IMR-90 (cell line): Measurements from ENCODE around the gene LTBP1. TPM values are rescaled to one million over a fixed set of nuclear protein-coding genes. Genes with fewer than 3 reads are reported as not detected.

Experiments
- ATAC-seq: fragments of 200-7000 bp; cut with Tn5 transposase; 2 replicates; pipeline ENCODE4 v1.9.1; 2020; ENCODE audit warnings: low read depth, mild to moderate bottlenecking, moderate library complexity
- BruUV-seq: library from RNA; stranded (reverse); fragments of 400-500 nt; replicated peaks from 2 replicates; lab custom pipeline; 2021; lab: Mats Ljungman, UMichigan
- CTCF ChIA-PET: fragments of 300-600 bp; formaldehyde crosslinking; extraction: SDS; loops from one replicate; lab custom pipeline; 2021; ENCODE audit warnings: antibody characterized with exemption; lab: Yijun Ruan, JAX
- POLR2A ChIA-PET: fragments of 300-600 bp; sonication (Branson Sonifier 250); formaldehyde crosslinking; loops from one replicate; lab custom pipeline; 2022; ENCODE audit warnings: antibody characterized with exemption; ENCODE audit not compliant: unreplicated experiment; lab: Charles Lee
- DNase-seq: peaks from one replicate; pipeline ENCODE4 v3.0.0; 2013
- H2AFZ ChIP-seq: replicated peaks from 2 replicates; pipeline ENCODE3; 2013; ENCODE audit warnings: low read length, mild to moderate bottlenecking; ENCODE audit not compliant: poor library complexity
- H2AK5ac ChIP-seq: 2 replicates; pipeline ENCODE4 v1.6.1; 2013; ENCODE audit warnings: low read depth, low read length, inconsistent platforms
- H2AK9ac ChIP-seq: replicated peaks from 2 replicates; pipeline ENCODE3; 2013; ENCODE audit warnings: mild to moderate bottlenecking, low read depth, low read length, moderate library complexity; ENCODE audit not compliant: poor library complexity
- H2BK120ac ChIP-seq: 2 replicates; pipeline ENCODE4 v1.6.1; 2013; ENCODE audit warnings: low read depth, low read length, inconsistent platforms
- H2BK15ac ChIP-seq: 3 replicates; pipeline ENCODE4 v1.6.1; 2013; ENCODE audit warnings: low read depth, low read length, inconsistent platforms
- H2BK20ac ChIP-seq: 2 replicates; pipeline ENCODE4 v1.6.1; 2013; ENCODE audit warnings: low read depth, mild to moderate bottlenecking, inconsistent platforms, low read length, moderate library complexity
- H2BK5ac ChIP-seq: 2 replicates; pipeline ENCODE4 v1.6.1; 2013; ENCODE audit warnings: mild to moderate bottlenecking, low read depth, low read length, inconsistent platforms; ENCODE audit not compliant: poor library complexity, severe bottlenecking
- H3K14ac ChIP-seq: replicated peaks from 2 replicates; pipeline ENCODE4 v1.6.1; 2013; ENCODE audit warnings: low read depth, low read length, inconsistent platforms
- H3K18ac ChIP-seq: 2 replicates; pipeline ENCODE4 v1.6.1; 2013; ENCODE audit warnings: low read depth, low read length, control low read depth
- H3K23ac ChIP-seq: 2 replicates; pipeline ENCODE4 v1.6.1; 2013; ENCODE audit warnings: low read depth, low read length, inconsistent platforms
- H3K27ac ChIP-seq: 2 replicates; pipeline ENCODE4 v1.5.1; 2013; ENCODE audit warnings: mild to moderate bottlenecking, control low read depth, low read length; ENCODE audit not compliant: insufficient read depth
- H3K27me3 ChIP-seq: 2 replicates; pipeline ENCODE4 v1.6.1; 2013; ENCODE audit warnings: low read length; ENCODE audit not compliant: control insufficient read depth, insufficient read depth
- H3K36me3 ChIP-seq: 2 replicates; pipeline ENCODE4 v1.6.1; 2013; ENCODE audit warnings: low read length, mixed read lengths; ENCODE audit not compliant: control insufficient read depth, insufficient read depth
- H3K4ac ChIP-seq: 2 replicates; pipeline ENCODE4 v1.6.1; 2013; ENCODE audit warnings: low read depth, low read length, inconsistent platforms
- H3K4me1 ChIP-seq: 2 replicates; pipeline ENCODE4 v1.6.1; 2013; ENCODE audit warnings: low read length, mixed read lengths; ENCODE audit not compliant: control insufficient read depth, insufficient read depth
- H3K4me2 ChIP-seq: 2 replicates; pipeline ENCODE4 v1.6.1; 2013; ENCODE audit warnings: low read depth, mild to moderate bottlenecking, control low read depth, low read length, moderate library complexity
- H3K4me3 ChIP-seq: 2 replicates; pipeline ENCODE4 v1.5.1; 2013; ENCODE audit warnings: low read depth, mild to moderate bottlenecking, control low read depth, low read length, moderate library complexity; ENCODE audit not compliant: insufficient read depth
- H3K56ac ChIP-seq: 2 replicates; pipeline ENCODE4 v1.6.1; 2013; ENCODE audit warnings: low read length, inconsistent platforms; ENCODE audit not compliant: insufficient read depth; ENCODE audit errors: extremely low read depth
- H3K79me1 ChIP-seq, 2 experiments: 2 replicates each; pipeline ENCODE4 v1.6.1; 2013; ENCODE audit warnings: low read length in 2 of 2, inconsistent platforms in 1 of 2, low read depth in 1 of 2
- H3K9ac ChIP-seq: 2 replicates; pipeline ENCODE4 v1.6.1; 2013; ENCODE audit warnings: low read depth, low read length, control low read depth
- H3K9me1 ChIP-seq: 2 replicates; pipeline ENCODE4 v1.6.1; 2013; ENCODE audit warnings: low read length, inconsistent platforms; ENCODE audit not compliant: insufficient read depth
- H3K9me3 ChIP-seq: 2 replicates; pipeline ENCODE4 v1.6.1; 2013; ENCODE audit warnings: low read length; ENCODE audit not compliant: control insufficient read depth, insufficient read depth
- H4K20me1 ChIP-seq: 2 replicates; pipeline ENCODE4 v1.6.1; 2013; ENCODE audit warnings: low read length, inconsistent platforms; ENCODE audit not compliant: insufficient read depth
- H4K5ac ChIP-seq: 2 replicates; pipeline ENCODE4 v1.6.1; 2013; ENCODE audit warnings: mild to moderate bottlenecking, low read depth, low read length, control low read depth
- H4K8ac ChIP-seq, 2 experiments: 2 replicates each; pipeline ENCODE4 v1.6.1; 2013; ENCODE audit warnings: low read depth in 2 of 2, low read length in 2 of 2, control low read depth in 1 of 2, inconsistent platforms in 1 of 2
- H4K91ac ChIP-seq: 2 replicates; pipeline ENCODE4 v1.6.1; 2013; ENCODE audit warnings: low read depth, low read length, inconsistent platforms; ENCODE audit not compliant: insufficient read depth
- BHLHE40 ChIP-seq: fragments of 150-350 bp; IDR thresholded peaks from 2 replicates; pipeline ENCODE4 v1.6.1; 2016; ENCODE audit warnings: mild to moderate bottlenecking, low read depth, low read length
- ELK1 ChIP-seq: fragments of 150-350 bp; IDR thresholded peaks from 2 replicates; pipeline ENCODE4 v1.6.1; 2016; ENCODE audit warnings: low read depth, mild to moderate bottlenecking, low read length, moderate library complexity, borderline replicate concordance
- FOS ChIP-seq: fragments of 150-350 bp; IDR thresholded peaks from 2 replicates; pipeline ENCODE4 v1.6.1; 2016; ENCODE audit warnings: low read depth, low read length
- MAZ ChIP-seq: IDR thresholded peaks from 2 replicates; pipeline ENCODE4 v1.6.1; 2012; ENCODE audit warnings: low read depth, mild to moderate bottlenecking, low read length, improper control_type of control experiment, moderate library complexity, borderline replicate concordance
- MXI1 ChIP-seq: IDR thresholded peaks from 2 replicates; pipeline ENCODE4 v1.6.1; 2012; ENCODE audit warnings: low read depth, mild to moderate bottlenecking, low read length, moderate library complexity, borderline replicate concordance
- RAD21 ChIP-seq: IDR thresholded peaks from 2 replicates; pipeline ENCODE4 v1.6.1; 2012; ENCODE audit warnings: low read length, improper control_type of control experiment
- RFX5 ChIP-seq: IDR thresholded peaks from 2 replicates; pipeline ENCODE4 v1.8.0; 2012; ENCODE audit warnings: low read depth, mild to moderate bottlenecking, low read length, moderate library complexity
- WGBS, 2 experiments: methylation state at CpG; one replicate each; pipeline versions ENCODE4 v1.1.5 to v1.1.7; 2013; ENCODE audit warnings: missing lambda C conversion rate in 2 of 2; ENCODE audit not compliant: insufficient read length in 1 of 2; ENCODE audit errors: extremely low coverage in 2 of 2; 5-methylcytosine and 5-hydroxymethylcytosine counted together
- dilution Hi-C: fragments of 300-500 bp; cut with HindIII; formaldehyde crosslinking; loops from one replicate; pipeline ENCODE4 v1.14.3; 2018; ENCODE audit warnings: low sequenced_read_pairs; ENCODE audit not compliant: unreplicated experiment
- in situ Hi-C: fragments of 300-500 bp; cut with MboI; formaldehyde crosslinking; loops from 3 replicates; pipeline ENCODE4 v1.14.3; 2019; ENCODE audit warnings: low sequenced_read_pairs, inconsistent platforms, mixed read lengths
- intact Hi-C: fragments of 100-400 bp; cut with micrococcal nuclease; formaldehyde crosslinking; loops from 2 replicates; pipeline ENCODE4 v1.10.0; 2022
- polyA plus RNA-seq, 3 experiments: library from polyadenylated mRNA; depleted of rRNA; stranded (reverse); fragments of >200 nt; gene quantifications; 2 replicates each; pipeline ENCODE4 v1.2.3, GENCODE V29; 2012; ENCODE audit warnings: low replicate concordance in 1 of 3
- total RNA-seq: library from RNA; depleted of rRNA; stranded (reverse); fragments of >200 nt; gene quantifications from 2 replicates; pipeline ENCODE4 v1.2.3, GENCODE V29; 2012

LTBP1 gene
- total and polyA plus RNA-seq, 2 of the 4 experiments (the other 2 are of a cell fraction), result 235 to 326 TPM

- CTCF ChIA-PET, result interaction anchor here (1.0 kb wide), 1 partner anchor 10 kb away, joined by 3 read pairs; no protein-coding TSS in a partner anchor
- Histone ChIP-seq H3K4me1 (peaks cover 3% of the 10 kb centered on the region; the same call in 1 of the 2 replicates), H3K18ac (no peak overlapping the region; the same call in 1 of the 2 replicates), H4K20me1 (no peaks in the 10 kb centered on the region; the same call in 1 of the 2 replicates), H3K4ac (no peak overlapping the region), H3K79me1 (peaks cover 17 to 32% of the 10 kb centered on the region in 2 experiments), H4K8ac (no peak overlapping the region), H3K9me3 (no peaks in the 10 kb centered on the region), H2BK15ac (no peak overlapping the region), H2BK120ac (no peak overlapping the region), H3K36me3 (no peaks in the 10 kb centered on the region), H3K14ac (no peak overlapping the region; the same call in 1 of the 2 replicates), H2BK5ac (no peak overlapping the region), H2BK20ac (no peak overlapping the region), H3K56ac (no peak overlapping the region), H4K91ac (no peak overlapping the region), H3K9me1 (no peaks in the 10 kb centered on the region), H3K23ac (no peak overlapping the region), H3K4me2 (no peak overlapping the region), H3K27me3 (no peaks in the 10 kb centered on the region), H2AFZ (no peak overlapping the region), H3K27ac (no peak overlapping the region), H3K4me3 (no peak overlapping the region), H4K5ac (no peak overlapping the region), H2AK9ac (no peak overlapping the region), H3K9ac (no peak overlapping the region), H2AK5ac (no peak overlapping the region)
- in situ Hi-C loops, result no loop called here
- 100% methylated on average over 1 of the region's 5 CpGs; no CpG with 5 or more reads in 1 of the 2 experiments for WGBS, 2 experiments
- no peak for TF ChIP-seq MXI1
- no peak for TF ChIP-seq RAD21
- no peak for TF ChIP-seq RFX5
- no peak for TF ChIP-seq FOS
- no peak for TF ChIP-seq MAZ
- no peak for TF ChIP-seq ELK1
- no peak for TF ChIP-seq BHLHE40
- POLR2A ChIA-PET, result no interaction called here
- no TSS peak for BruUV-seq
- no peak for DNase-seq
- intact Hi-C loops, result no loop called here
- dilution Hi-C loops, result no loop called here
- ATAC-seq, result no peak
These were observed 144.9 kb downstream of the LTBP1 start for GRCh38 chr2:33091541-33092123.
